ENCODE measurements around the gene SLC35F1.

GRCh38 chr6:117915846-117916245 is 8.8 kb downstream of the SLC35F1 start:
- no peak for TF ChIP-seq CTCF (IDR thresholded peaks at IDR 0.05)
- no peak for TF ChIP-seq POLR2AphosphoS5 (IDR thresholded peaks at IDR 0.05)

All from esophagus muscularis mucosa (tissue), 3 donors.